GM21360 (cell line): Measurements from ENCODE around the gene SSBP4.

Experiments used
- ATAC-seq: cut with Tn5 transposase; IDR thresholded peaks from one replicate; pipeline ENCODE4 v1.9.1; 2021; ENCODE audit warnings: mild to moderate bottlenecking, moderate library complexity; ENCODE audit not compliant: unreplicated experiment

Gene SSBP4

GRCh38 chr19:18431351-18432197 is 12.4 kb downstream of the SSBP4 start:
- no peak for ATAC-seq

- ATAC-seq, result no peak
Observed at GRCh38 chr19:18432275-18433014, 13.2 kb downstream of the SSBP4 start.

GRCh38 chr19:18433015-18433691 is 14.0 kb downstream of the SSBP4 start:
- no peak for ATAC-seq

GRCh38 chr19:18433735-18434398 is 14.7 kb downstream of the SSBP4 start:
- ATAC-seq, result no peak

- no peak for ATAC-seq
Observed at GRCh38 chr19:18434411-18435175, 15.4 kb downstream of the SSBP4 start.

GRCh38 chr19:18435178-18435841 is 16.1 kb downstream of the SSBP4 start:
- ATAC-seq, result no peak

- ATAC-seq, result no peak
Observed at GRCh38 chr19:18435842-18436670, 16.9 kb downstream of the SSBP4 start.

- no peak for ATAC-seq
Observed at GRCh38 chr19:18436671-18437490, 17.7 kb downstream of the SSBP4 start.

GRCh38 chr19:18437491-18438330 is 18.5 kb downstream of the SSBP4 start, which contains the start of gene ISYNA1:
Gene ISYNA1, minus strand, starts transcription at chr19:18438133. Its CDS starts 154 bp downstream, at chr19:18437979.
- ATAC-seq, result no peak

- ATAC-seq, result no peak
Observed at GRCh38 chr19:18438331-18439024, 19.3 kb downstream of the SSBP4 start.

- ATAC-seq, result no peak
Observed at GRCh38 chr19:18439025-18439909, 20.1 kb downstream of the SSBP4 start.

- ATAC-seq, result no peak
Observed at GRCh38 chr19:18439910-18440237, 20.7 kb downstream of the SSBP4 start.

GRCh38 chr19:18440415-18440877 is 21.2 kb downstream of the SSBP4 start:
- ATAC-seq, result no peak

GRCh38 chr19:18440936-18441803 is 22.0 kb downstream of the SSBP4 start:
- ATAC-seq, result no peak
